Immature natural killer cell (primary cell): Measurements from ENCODE around the gene UBE3C. TPM values are rescaled to one million over a fixed set of nuclear protein-coding genes. Genes with fewer than 3 reads are reported as not detected.
A peak's percentile ranks its signal among the peaks of the same experiment; 100 is the strongest.
"Not testable (repeated sequence)": the region's sequence is repeated elsewhere in the genome, so short reads cannot be mapped to it uniquely, and the experiment has no call there.

Source experiments
- DNase-seq, 3 donors: peaks; one replicate each; pipeline ENCODE4 v3.0.0; 2022; ENCODE audit warnings: mixed read lengths in 1 of 3
- H3K27ac Mint-ChIP-seq, 6 donors: one replicate each; pipeline ENCODE4 v1.8.0; 2020; ENCODE audit warnings: mixed read lengths in 6 of 6, mild to moderate bottlenecking in 5 of 6, inconsistent platforms in 4 of 6, moderate library complexity in 3 of 6
- H3K27me3 Mint-ChIP-seq, 3 donors: one replicate each; pipeline ENCODE4 v1.8.0; 2020 to 2021; ENCODE audit warnings: low read depth in 3 of 3, mild to moderate bottlenecking in 3 of 3, mixed read lengths in 3 of 3, moderate library complexity in 3 of 3, inconsistent platforms in 1 of 3
- H3K36me3 Mint-ChIP-seq, 3 donors: one replicate each; pipeline ENCODE4 v1.8.0; 2020; ENCODE audit warnings: mixed read lengths in 3 of 3, inconsistent platforms in 2 of 3, mild to moderate bottlenecking in 2 of 3
- H3K4me1 Mint-ChIP-seq, 2 donors: one replicate each; pipeline ENCODE4 v1.8.0; 2020; ENCODE audit warnings: inconsistent platforms in 2 of 2, mild to moderate bottlenecking in 2 of 2, mixed read lengths in 2 of 2, moderate library complexity in 1 of 2
- H3K4me3 Mint-ChIP-seq, 5 donors: one replicate each; pipeline ENCODE4 v1.8.0; 2020; ENCODE audit warnings: mild to moderate bottlenecking in 5 of 5, mixed read lengths in 5 of 5, inconsistent platforms in 3 of 5, moderate library complexity in 3 of 5
- H3K9me3 Mint-ChIP-seq, 6 donors: one replicate each; pipeline ENCODE4 v1.8.0; 2020; ENCODE audit warnings: mild to moderate bottlenecking in 6 of 6, mixed read lengths in 6 of 6, inconsistent platforms in 4 of 6, moderate library complexity in 3 of 6
- polyA plus RNA-seq, 3 donors: library from polyadenylated mRNA; unstranded; fragments of 300-500 nt; fragmentation: Illumina TruSeq; gene quantifications; one replicate each; pipeline ENCODE4 v1.2.3, GENCODE V29; 2021

The UBE3C gene
- polyA plus RNA-seq, 3 donors from 2014 or later = 17.3 to 25.6 (median 17.4) TPM

- DNase-seq = peak in 2 of 3 donors; percentile 86 to 88
- Mint-ChIP-seq H3K4me3 (peak overlapping the region; percentile 65 to 81 (median 79)), H3K36me3 (peaks cover 0 to 5% (median 4%) of the 10 kb centered on the region in 3 donors), H3K27ac (peak overlapping the region; percentile 74 to 89 (median 86)), H3K27me3 (peaks cover 0 to 3% (median 2%) of the 10 kb centered on the region in 3 donors), H3K9me3 (no peaks in the 10 kb centered on the region), H3K4me1 (peaks cover 45 to 54% of the 10 kb centered on the region in 2 donors)
Measured at GRCh38 chr7:157139111-157139809, 534 bp downstream of the UBE3C start.

DNA sequence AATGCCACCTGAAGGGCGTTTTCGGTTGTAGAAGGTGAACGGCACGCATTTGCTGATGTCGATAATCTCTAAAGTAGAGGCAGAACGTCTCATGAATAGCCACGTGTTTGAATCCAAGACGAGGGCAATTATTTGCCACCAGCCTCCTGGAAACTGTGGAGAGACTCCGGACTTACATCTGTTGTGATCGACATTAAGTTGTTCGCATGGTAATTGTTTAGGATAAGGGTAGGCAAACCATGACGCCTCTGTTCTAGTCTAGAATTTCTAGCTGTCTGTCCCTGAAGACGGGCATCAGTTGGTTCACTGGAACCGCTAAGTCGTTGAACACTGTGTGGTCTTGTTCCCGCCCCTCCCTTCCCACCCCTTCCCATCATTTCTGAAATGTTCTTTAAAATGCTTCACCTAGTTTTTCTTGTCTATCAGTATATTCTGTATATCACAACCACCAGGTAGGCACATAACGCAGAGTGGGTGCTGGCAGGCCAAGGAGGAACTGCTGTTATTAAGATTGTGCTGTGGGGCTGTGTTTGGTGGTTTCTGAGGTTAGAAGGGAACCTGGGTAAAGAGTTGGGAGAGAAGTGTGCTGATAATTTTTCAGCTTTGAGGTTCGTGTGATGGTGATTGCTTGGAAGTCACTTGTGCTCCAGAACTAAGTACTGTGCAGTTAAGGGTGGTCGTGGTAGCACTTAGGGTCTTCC lies 1.2 kb downstream of the UBE3C start:
- no peak for DNase-seq
- peak overlapping the region; percentile 65 to 81 (median 79) for H3K4me3 Mint-ChIP-seq
- peaks cover 0 to 5% (median 4%) of the 10 kb centered on the region in 3 donors for H3K36me3 Mint-ChIP-seq
- H3K27ac Mint-ChIP-seq = peak overlapping the region; percentile 74 to 89 (median 86)
- H3K4me1 Mint-ChIP-seq = peaks cover 51 to 61% of the 10 kb centered on the region in 2 donors
- no peaks in the 10 kb centered on the region for H3K9me3 Mint-ChIP-seq
- peaks cover 0 to 3% (median 2%) of the 10 kb centered on the region in 3 donors for H3K27me3 Mint-ChIP-seq

DNA sequence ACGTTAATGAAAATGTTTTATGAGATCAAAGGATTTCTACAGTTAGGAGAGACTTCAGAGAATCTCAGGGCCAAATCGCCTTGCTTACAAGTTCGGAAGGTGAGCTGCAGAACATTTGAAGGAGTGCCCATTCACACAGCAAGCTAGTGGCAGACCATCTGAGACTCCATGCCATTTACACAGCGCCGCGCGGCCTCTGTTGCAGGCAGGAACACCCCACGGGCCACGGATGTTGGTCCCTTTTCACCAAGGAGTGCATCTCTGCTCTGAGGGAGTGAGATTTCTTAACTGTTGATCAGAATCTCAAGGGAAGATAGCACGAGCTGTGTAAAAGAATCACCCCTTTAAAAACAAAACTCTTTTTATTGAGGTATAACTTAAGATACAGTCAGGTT lies 1.8 kb downstream of the UBE3C start:
- Mint-ChIP-seq H3K4me3 (peak overlapping the region; percentile 65 to 81 (median 79)), H3K27me3 (peaks cover 0 to 3% (median 2%) of the 10 kb centered on the region in 3 donors), H3K36me3 (peaks cover 0 to 5% (median 4%) of the 10 kb centered on the region in 3 donors), H3K27ac (peak overlapping the region; percentile 31 to 89 (median 84)), H3K4me1 (peaks cover 51 to 66% of the 10 kb centered on the region in 2 donors), H3K9me3 (no peaks in the 10 kb centered on the region)
- no peak for DNase-seq

DNA sequence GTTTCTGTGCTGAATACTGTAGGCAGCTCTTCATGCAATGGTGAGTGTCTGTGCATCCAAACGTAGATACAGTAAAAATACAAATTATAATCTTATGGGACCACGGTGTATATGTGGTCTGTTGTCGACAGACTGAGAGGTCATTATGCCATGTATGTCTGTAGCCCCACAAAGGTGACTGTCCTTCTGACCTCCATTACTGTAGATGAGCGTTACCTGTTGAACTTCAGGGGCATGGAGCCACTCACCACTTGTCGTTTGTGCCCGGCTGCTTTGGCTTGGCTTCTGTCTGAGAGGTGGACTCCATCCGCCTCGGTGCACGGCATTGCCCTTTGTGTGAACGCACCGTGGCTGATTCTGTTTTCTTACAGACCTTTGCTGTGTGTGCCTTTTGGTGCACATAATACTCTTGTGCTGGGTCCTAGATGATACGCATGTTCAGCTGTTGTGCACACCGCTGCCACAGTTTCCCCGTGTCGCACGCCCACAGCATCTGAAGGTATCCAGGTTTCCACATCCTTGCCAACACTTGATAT lies 2.9 kb downstream of the UBE3C start:
- Mint-ChIP-seq H3K36me3 (peaks cover 0 to 5% (median 4%) of the 10 kb centered on the region in 3 donors), H3K4me1 (peaks cover 51 to 74% of the 10 kb centered on the region in 2 donors), H3K27ac (peak overlapping the region in 2 of 6 donors; percentile 24 to 46), H3K27me3 (peaks cover 0 to 3% (median 2%) of the 10 kb centered on the region in 3 donors), H3K9me3 (no peaks in the 10 kb centered on the region), H3K4me3 (peak overlapping the region in 3 of 5 donors; percentile 39 to 72 (median 54))
- no peak for DNase-seq

GRCh38 chr7:157143788-157144187 lies 5.1 kb downstream of the UBE3C start:
- peaks cover 0 to 5% (median 4%) of the 10 kb centered on the region in 3 donors for H3K36me3 Mint-ChIP-seq
- H3K4me1 Mint-ChIP-seq = peaks cover 59 to 94% of the 10 kb centered on the region in 2 donors
- H3K9me3 Mint-ChIP-seq = no peaks in the 10 kb centered on the region
- H3K27ac Mint-ChIP-seq = peak overlapping the region in 3 of 6 donors; percentile 1 to 28 (median 3)
- DNase-seq = no peak
- no peak overlapping the region for H3K4me3 Mint-ChIP-seq
- peaks cover 0 to 3% (median 0%) of the 10 kb centered on the region in 3 donors for H3K27me3 Mint-ChIP-seq

DNA sequence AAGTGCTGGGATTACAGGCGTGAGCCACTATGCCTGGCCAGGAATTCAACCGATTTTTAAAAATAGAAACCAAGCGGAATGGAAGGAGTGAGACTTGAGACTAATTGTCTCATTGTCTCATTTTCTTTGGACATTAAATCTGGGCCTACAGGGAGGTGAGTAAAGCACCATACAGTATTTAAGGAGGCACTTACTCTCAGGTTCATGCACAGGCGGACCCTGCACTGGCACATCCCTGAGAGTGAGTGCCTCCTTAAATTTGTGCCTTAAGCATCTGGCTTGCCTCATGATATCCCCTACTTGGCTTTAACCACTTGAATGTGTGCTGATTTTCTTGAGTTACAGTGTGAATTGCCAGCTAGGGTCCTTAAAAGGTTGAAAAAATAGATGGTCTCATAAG lies 10.6 kb downstream of the UBE3C start:
- peak overlapping the region in 1 of 6 donors; percentile 48 for H3K27ac Mint-ChIP-seq
- H3K4me3 Mint-ChIP-seq = no peak overlapping the region
- H3K4me1 Mint-ChIP-seq = peaks cover 60 to 90% of the 10 kb centered on the region in 2 donors
- no peak for DNase-seq
- H3K9me3 Mint-ChIP-seq = no peaks in the 10 kb centered on the region
- peaks cover 0 to 4% (median 0%) of the 10 kb centered on the region in 3 donors for H3K36me3 Mint-ChIP-seq
- H3K27me3 Mint-ChIP-seq = peaks cover 0 to 3% (median 1%) of the 10 kb centered on the region in 3 donors

DNA sequence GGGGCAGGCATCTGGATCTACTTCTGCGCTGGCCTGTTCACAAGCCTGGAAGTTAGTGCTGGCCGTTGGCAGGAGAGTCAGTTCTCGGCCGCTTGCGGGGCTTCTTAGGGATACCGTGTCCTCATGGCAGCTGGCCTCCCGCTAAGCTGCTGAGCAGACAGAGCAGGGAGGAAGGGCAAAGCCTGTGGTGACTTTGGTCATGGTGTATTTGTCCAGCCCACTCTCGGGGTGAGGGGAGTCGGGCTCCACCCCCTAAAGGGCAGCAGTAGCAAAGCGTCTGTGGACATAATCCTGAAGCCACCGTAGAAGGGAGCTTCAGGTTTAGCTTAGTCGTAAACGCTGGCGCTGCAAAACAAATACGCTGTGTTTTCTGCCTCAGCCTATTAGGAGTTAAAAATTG lies 12.2 kb downstream of the UBE3C start:
- peak overlapping the region in 1 of 6 donors; percentile 61 for H3K27ac Mint-ChIP-seq
- peaks cover 58 to 86% of the 10 kb centered on the region in 2 donors for H3K4me1 Mint-ChIP-seq
- H3K9me3 Mint-ChIP-seq = no peaks in the 10 kb centered on the region
- DNase-seq = no peak
- peaks cover 0 to 3% (median 1%) of the 10 kb centered on the region in 3 donors for H3K27me3 Mint-ChIP-seq
- H3K36me3 Mint-ChIP-seq = peaks cover 0 to 4% (median 0%) of the 10 kb centered on the region in 3 donors
- peak overlapping the region in 1 of 5 donors; percentile 13 for H3K4me3 Mint-ChIP-seq

- Mint-ChIP-seq H3K27ac (peak overlapping the region in 4 of 6 donors; percentile 57 to 78 (median 60)), H3K27me3 (peaks cover 0 to 3% (median 1%) of the 10 kb centered on the region in 3 donors), H3K4me3 (peak overlapping the region in 1 of 5 donors; percentile 24), H3K36me3 (peaks cover 0 to 4% (median 0%) of the 10 kb centered on the region in 3 donors), H3K9me3 (no peaks in the 10 kb centered on the region), H3K4me1 (peaks cover 64 to 86% of the 10 kb centered on the region in 2 donors)
- DNase-seq = no peak
Measured at GRCh38 chr7:157151626-157152339, 13.1 kb downstream of the UBE3C start.

DNA sequence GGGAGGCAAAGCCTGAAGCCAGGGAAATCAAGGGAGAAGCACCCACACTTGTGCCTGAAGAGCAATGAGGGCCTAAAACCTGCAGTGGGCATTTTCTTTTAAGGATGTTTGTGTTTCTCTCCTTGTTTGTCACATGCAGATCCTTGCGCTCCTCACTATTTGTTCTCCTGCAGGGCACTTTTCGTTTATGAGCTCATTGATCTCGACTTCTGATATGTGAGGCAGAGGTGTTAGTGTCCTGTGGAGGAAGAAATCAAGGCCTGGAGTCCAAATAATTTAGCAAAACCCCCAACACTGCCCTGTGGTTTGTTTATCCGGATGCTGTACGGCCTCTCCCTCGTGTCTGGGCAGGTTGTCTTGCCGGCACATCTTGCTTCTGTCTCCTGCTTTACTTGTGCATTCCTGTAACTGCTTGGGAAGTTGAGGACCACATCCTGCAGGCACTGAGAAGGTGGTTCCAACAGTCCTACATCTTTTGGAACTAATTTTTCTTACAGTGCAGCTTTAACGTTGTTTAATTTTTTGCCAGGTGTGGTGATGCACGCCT lies 13.7 kb downstream of the UBE3C start:
- Mint-ChIP-seq H3K27ac (peak overlapping the region in 4 of 6 donors; percentile 0 to 78 (median 58)), H3K4me1 (peaks cover 60 to 86% of the 10 kb centered on the region in 2 donors), H3K36me3 (peaks cover 0 to 4% (median 0%) of the 10 kb centered on the region in 3 donors), H3K27me3 (peaks cover 0 to 3% (median 1%) of the 10 kb centered on the region in 3 donors), H3K4me3 (no peak overlapping the region), H3K9me3 (no peaks in the 10 kb centered on the region)
- no peak for DNase-seq

DNA sequence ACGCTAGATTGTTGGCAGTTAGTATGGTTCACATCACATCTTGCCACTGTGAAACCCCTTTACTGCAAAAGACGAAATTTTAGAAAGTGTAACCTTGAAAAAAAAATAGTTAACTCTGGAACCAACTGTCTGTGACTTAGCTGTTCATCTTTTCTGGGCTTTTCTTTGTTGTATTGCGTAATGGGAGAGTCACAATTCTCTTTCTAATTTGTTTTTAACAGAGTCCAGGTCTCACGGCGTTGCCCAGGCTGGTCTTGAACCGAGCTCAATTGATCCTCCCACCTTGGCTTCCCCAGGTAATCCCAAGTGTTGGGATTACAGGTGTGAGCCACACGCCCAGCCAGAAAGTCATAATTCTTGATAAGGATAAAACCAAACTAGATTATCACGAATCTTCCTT lies 14.5 kb downstream of the UBE3C start:
- Mint-ChIP-seq H3K36me3 (peaks cover 0 to 4% (median 0%) of the 10 kb centered on the region in 3 donors), H3K4me1 (peaks cover 59 to 84% of the 10 kb centered on the region in 2 donors), H3K27ac (no peak overlapping the region), H3K4me3 (no peak overlapping the region), H3K27me3 (peaks cover 0 to 3% (median 1%) of the 10 kb centered on the region in 3 donors), H3K9me3 (no peaks in the 10 kb centered on the region)
- DNase-seq = no peak

DNA sequence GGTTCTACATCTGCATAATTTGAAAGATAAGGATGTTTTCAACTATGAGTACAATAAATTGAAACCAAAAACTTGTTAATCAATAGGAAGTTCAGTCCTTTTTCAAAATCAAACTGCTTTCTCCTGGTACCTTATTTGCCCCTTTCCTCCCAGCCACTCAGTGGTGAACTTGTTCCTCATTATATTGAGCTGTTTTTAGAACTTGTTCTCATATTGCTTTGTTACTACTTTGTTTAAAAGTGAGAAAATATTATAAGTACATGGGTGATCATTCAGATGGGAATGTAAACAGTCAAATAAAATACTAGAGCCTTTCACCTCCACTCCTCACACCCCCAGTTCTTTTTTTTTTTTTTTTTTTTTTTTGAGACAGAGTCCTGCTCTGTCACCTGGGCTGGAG lies 17.2 kb downstream of the UBE3C start:
- Mint-ChIP-seq H3K9me3 (no peaks in the 10 kb centered on the region), H3K4me3 (no peak overlapping the region), H3K27ac (no peak overlapping the region), H3K27me3 (peaks cover 0 to 3% (median 1%) of the 10 kb centered on the region in 3 donors), H3K4me1 (peaks cover 61 to 82% of the 10 kb centered on the region in 2 donors), H3K36me3 (peaks cover 0 to 4% (median 0%) of the 10 kb centered on the region in 3 donors)
- no peak for DNase-seq

- H3K4me3 Mint-ChIP-seq = no peak overlapping the region
- H3K4me1 Mint-ChIP-seq = peaks cover 37 to 63% of the 10 kb centered on the region in 2 donors
- H3K9me3 Mint-ChIP-seq = no peaks in the 10 kb centered on the region
- DNase-seq = no peak
- H3K36me3 Mint-ChIP-seq = no peaks in the 10 kb centered on the region
- H3K27ac Mint-ChIP-seq = no peak overlapping the region
- H3K27me3 Mint-ChIP-seq = peaks cover 0 to 1% (median 0%) of the 10 kb centered on the region in 3 donors
Measured at GRCh38 chr7:157158400-157158799, 19.7 kb downstream of the UBE3C start.

- not testable (repeated sequence) for H3K27me3 Mint-ChIP-seq, H3K4me3 Mint-ChIP-seq, H3K27ac Mint-ChIP-seq, H3K9me3 Mint-ChIP-seq, H3K36me3 Mint-ChIP-seq, DNase-seq
- H3K4me1 Mint-ChIP-seq = peaks cover 33 to 65% of the 10 kb centered on the region in 2 donors
Measured at GRCh38 chr7:157159537-157159936, 20.8 kb downstream of the UBE3C start.
